Glomerular visceral epithelial cell (primary cell): Measurements from ENCODE around the gene TMEM92.

Experiments
- DNase-seq: peaks from one replicate; pipeline ENCODE4 v3.0.0-alpha.2; 2016; ENCODE audit errors: extremely low spot score

The TMEM92 gene

DNA sequence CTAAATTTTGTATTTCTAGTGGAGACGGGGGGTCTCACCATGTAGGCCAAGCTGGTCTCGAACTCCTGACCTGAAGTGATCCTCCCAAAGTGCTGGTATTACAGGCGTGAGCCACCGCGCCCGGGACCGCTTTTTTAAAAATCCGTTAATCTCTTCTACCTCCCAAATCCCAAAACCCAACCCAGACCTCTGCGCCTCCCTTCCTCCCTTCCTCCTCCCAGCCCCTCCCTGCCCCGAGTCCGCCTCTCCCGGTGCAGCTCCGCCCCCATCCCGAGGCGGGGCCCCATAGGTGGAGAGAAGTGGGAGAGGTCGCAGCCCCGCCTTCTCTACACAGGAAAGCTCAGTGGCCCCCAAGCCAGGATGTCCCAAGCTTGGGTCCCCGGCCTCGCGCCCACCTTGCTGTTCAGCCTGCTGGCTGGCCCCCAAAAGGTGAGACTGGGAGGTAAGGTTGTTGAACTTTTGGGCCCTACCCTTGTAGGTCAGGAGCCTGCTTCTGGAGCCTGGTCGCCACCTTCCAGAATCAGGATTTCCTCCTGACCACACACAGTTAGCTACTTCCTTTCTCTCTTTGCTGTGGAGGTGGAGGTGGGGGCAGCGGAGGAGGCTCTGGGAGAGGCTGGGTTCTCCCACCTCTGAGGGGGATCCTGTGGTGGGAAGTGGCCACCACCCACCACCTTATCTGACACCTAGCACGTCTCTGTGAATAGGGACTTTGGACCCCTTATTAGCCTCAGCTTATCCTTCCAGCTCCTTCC lies at the start of gene TMEM92:
TSS of gene TMEM92 (plus strand) at position 325 of the 755 bp plus-strand sequence. CDS start at position 361, 36 bp downstream.
- peak; percentile 81 for DNase-seq

GRCh38 chr17:50225701-50226240 lies 48.5 kb upstream of the TMEM92 start:
- DNase-seq = no peak

DNA sequence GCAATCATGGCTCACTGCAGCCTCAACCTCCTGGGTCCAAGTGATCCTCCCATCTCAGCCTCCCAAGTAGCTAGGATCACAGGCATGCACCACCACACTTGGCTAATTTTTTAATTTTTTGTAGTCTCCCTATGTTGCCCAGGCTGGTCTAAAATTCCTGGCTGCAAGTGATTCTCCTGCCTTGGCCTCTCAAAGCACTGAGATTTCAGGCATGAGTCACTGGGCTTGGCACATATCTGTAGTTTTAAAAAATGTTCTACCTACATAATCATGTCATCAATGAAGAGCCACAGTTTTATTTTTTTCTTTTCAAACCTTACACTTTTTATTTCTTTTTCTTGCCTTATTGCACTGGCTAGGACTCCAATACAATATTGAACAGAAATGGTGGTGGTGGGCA lies 39.7 kb upstream of the TMEM92 start:
- DNase-seq = no peak

DNA sequence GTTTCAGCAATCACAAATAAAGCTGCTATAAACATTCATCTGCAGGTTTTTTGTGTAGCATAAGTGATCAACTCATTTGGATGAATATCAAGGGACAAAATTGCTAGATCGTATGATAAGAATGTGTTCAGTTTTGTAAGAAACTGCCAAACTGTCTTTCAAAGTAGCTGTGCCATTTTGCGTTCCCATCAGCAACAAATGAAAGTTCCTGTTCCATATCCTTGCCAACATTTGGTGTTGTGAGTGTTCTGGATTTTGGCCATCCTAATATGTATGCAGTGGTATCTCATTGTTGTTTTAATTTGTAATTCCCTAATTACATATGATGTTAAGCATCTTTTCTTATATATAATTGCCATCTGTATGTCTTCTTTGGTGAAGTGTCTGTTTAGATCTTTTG lies 36.4 kb upstream of the TMEM92 start:
- no peak for DNase-seq

DNA sequence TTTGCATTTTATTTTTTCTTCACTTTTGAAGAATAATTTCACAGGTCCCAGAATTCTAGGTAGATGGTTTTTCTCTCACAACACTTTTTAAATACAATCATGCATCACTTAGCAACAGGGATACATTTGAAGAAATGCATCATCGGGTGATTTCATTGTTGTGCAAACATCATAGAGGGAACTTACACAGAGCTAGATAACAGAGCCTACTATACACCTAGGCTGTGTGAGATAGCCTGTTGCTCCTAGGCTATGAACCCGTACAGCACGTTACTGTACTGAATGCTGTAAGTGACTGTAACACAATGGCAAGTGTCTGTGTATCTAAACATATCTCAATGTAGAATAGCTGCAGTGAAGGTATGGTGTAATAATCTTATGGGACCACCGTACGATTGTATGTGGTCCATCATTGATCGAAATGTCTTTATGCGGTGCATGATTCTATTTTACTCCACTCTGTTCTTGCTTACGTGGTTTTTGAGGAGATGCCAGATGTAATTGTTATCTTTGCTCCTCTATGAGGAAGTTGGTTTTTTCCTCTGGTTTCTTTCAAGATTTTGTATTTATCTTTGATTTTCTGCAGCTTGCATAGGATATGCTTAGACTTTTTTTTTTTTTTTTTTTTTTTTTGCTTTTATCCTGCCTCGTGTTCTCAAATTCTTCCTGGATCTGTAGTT lies 35.5 kb upstream of the TMEM92 start:
- no peak for DNase-seq

DNA sequence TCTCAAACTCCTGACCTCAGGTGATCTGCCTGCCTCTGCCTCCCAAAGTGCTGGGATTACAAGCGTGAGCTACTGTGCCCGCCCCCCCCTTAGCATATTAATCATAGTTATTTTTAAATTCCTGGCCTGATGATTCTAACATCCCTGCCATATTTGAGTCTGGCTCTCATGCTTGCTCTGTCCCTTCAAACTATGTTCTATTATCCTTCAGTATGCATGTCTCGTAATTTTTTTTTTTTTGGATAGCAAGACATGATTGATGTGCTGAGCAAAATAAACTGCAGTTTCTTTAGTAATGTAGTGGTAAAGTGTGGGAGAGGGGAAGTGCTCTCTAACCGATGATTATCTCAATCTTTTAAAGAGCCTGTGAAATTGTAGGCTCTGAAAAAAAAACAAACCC lies 34.3 kb upstream of the TMEM92 start:
- no peak for DNase-seq

GRCh38 chr17:50240851-50241250 lies 33.4 kb upstream of the TMEM92 start:
- no peak for DNase-seq

- DNase-seq = no peak
Measured at GRCh38 chr17:50241431-50241830, 32.8 kb upstream of the TMEM92 start.

DNA sequence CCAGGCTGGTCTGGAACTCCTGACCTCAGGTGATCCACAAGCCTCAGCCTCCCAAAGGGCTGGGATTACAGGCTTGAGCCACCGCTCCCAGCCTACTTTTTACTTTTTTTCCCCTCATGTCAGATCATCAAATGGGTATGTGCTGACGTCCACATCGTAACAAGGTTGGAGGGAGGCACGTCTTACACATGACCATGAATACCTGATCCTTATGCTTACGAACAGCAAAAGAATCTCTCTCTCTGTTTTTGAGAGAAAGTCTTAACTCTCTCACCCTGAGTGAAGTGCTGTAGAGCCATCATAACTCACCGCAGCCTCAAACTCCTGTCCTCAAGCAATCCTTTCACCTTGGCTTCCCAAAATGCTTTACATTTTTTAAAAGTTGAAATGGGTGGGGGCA lies 29.5 kb upstream of the TMEM92 start:
- DNase-seq = no peak

GRCh38 chr17:50248255-50248654 lies 26.0 kb upstream of the TMEM92 start:
- DNase-seq = no peak

- no peak for DNase-seq
Measured at GRCh38 chr17:50252781-50253180, 21.5 kb upstream of the TMEM92 start.

- DNase-seq = no peak
Measured at GRCh38 chr17:50255766-50256635, 18.3 kb upstream of the TMEM92 start.

DNA sequence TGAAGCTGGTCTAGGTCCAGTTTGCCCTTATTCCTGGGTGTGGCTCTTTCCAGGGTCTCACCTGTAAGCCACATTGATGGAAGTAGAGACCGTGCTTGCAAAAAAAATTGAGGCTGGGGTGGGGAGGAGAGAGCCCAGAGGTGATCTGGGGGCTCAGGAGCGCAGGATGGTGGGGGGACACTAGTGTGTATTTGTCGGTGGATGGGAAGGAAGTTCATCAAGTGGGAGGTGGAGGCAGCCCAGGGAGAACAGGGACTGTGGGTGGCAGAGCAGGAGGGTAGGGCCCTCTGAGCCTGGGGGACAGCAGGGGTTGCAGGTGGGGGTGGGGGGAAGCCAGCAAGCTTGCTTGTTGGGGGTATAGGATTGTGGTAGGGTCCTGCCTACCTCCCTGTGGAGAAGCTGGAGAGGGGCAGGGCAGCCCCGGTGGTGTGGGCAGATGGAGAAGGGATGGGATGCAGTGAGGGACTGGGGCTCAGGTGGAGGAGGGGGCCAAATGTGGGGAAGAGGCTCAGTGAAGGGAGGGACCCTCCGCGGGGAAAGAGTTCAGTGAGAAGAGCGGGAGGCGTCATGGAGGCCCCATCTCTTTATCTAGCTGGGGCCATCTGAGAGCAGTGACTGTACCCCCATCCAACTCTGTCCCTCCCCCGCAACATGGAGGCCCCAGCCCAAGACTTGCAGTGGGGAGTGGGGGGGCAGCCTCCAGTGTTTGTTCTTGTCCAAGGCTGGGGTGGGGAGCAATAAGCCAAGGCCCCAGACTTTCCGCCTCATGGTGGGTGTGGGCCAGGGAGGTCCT lies 17.2 kb upstream of the TMEM92 start:
- DNase-seq = no peak

DNA sequence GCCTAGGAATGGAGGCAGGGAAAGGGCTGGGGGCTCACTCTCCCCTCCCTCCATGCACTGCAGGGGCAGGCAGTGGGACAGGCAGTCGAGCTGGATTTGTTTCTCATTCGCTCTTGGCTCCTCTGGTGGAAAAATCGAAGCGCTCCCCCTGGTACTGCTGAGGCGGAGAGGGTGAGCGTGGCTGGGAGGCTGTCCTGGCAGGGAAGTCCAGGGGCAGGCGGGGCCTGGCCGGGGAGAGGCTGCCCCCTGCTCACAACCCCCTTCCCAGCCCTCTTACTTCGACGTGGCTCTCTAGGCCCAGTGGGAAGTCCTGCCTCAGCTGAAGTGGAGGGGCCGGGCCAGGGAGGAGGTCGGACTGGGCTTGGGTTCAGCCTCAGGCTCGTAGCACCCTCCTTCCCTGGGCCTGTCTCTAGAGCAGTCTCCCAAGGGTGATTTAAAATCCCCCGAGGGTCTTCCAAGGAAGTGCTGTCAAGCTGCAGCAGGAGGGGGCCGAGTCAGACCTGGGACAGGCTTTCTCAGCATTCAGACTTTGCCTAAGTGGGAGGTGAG lies 16.5 kb upstream of the TMEM92 start:
- DNase-seq = no peak

- DNase-seq = no peak
Measured at GRCh38 chr17:50258647-50259476, 15.4 kb upstream of the TMEM92 start.

GRCh38 chr17:50259477-50260324 lies 14.6 kb upstream of the TMEM92 start:
- no peak for DNase-seq

- DNase-seq = no peak
Measured at GRCh38 chr17:50260501-50260911, 13.8 kb upstream of the TMEM92 start.

DNA sequence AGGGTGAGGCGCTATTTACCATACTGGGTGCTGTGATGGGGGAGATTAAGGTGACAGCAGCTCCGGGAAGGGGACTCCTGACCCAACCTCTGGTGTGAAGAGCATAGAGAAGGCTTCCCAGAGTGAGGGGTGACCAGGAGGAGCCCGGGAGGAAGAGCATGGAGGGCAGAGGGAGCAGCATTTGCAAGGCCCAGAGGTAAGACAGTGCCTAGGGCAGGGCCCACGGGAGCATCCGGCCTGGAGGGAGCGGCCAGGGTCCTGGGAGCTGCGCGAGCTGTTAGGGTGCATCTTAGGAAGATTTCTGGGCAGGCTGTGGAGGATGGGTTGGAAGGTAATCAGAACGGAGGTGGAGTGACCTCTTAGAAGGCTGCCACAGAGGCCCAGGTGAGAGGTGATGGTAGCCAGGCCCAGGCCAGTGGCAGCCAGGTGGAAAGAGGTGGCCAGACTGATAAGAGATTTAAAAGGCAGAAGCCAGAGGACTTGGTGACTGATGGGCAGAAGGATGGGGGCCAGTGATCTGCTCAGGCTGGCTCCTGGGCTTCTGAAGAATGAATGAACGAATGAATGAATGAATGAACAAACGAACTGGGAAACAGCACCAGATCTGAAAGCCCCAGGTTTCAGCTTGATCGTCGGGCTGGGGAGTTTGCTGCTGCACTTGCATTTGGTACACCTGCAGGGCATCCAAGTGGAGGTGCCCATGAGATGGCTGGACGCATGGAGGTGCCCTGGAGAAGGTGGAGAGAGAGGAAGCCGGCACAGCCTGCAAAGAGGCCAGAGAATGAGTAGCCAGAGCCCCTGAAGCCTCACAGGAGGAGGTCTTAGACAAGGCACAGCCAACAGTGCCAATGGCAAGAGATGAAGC lies 13.0 kb upstream of the TMEM92 start:
- no peak for DNase-seq
